K562 (cell line): ENCODE measurements around the gene FASN. TPM values are rescaled to one million over a fixed set of nuclear protein-coding genes. Genes with fewer than 3 reads are reported as not detected.

ENCODE experiments used
- ATF1 ChIP-seq, 2 experiments: fragments of 450-650 bp in 1 of 2; IDR thresholded peaks; 2 replicates each; pipeline ENCODE4 v1.6.1; 2016; ENCODE audit warnings: missing compliant biosample characterization in 1 of 2, missing genetic modification characterization in 1 of 2
- CXXC5 ChIP-seq: fragments of 250-450 bp; sonication (Bioruptor Pico); IDR thresholded peaks from 2 replicates; pipeline ENCODE4 v1.8.0; 2022; ENCODE audit warnings: inconsistent platforms, mild to moderate bottlenecking, moderate library complexity
- GABPB1 ChIP-seq: sonication (generic); formaldehyde crosslinking; IDR thresholded peaks from 2 replicates; pipeline ENCODE4 v1.8.0; 2022; ENCODE audit warnings: mild to moderate bottlenecking, missing genetic modification reagents
- HNRNPLL ChIP-seq: fragments of 200-400 bp; formaldehyde crosslinking; IDR thresholded peaks from 2 replicates; pipeline ENCODE4 v1.6.1; 2017; ENCODE audit warnings: low read length, low read depth, mild to moderate bottlenecking; ENCODE audit not compliant: poor library complexity, severe bottlenecking
- JUND ChIP-seq, 2 experiments: IDR thresholded peaks; 2 replicates in 1 of 2; 3 replicates in 1 of 2; pipeline ENCODE4 v1.6.1; 2011; ENCODE audit warnings: borderline replicate concordance in 2 of 2, low read depth in 2 of 2, low read length in 2 of 2, improper control_type of control experiment in 1 of 2, missing biosample characterization in 1 of 2, missing genetic modification characterization in 1 of 2, missing genetic modification reagents in 1 of 2
- KDM1A ChIP-seq, 2 experiments: fragments of 450-650 bp; IDR thresholded peaks; 2 replicates each; pipeline ENCODE4 v1.6.1; 2016; ENCODE audit warnings: mild to moderate bottlenecking in 2 of 2
- KHSRP ChIP-seq: fragments of 450-650 bp; IDR thresholded peaks from 2 replicates; pipeline ENCODE4 v1.6.1; 2017
- KLF13 ChIP-seq: fragments of 450-650 bp; IDR thresholded peaks from 2 replicates; pipeline ENCODE4 v1.6.1; 2016; ENCODE audit warnings: missing genetic modification characterization, low read depth, mild to moderate bottlenecking, missing compliant biosample characterization, moderate library complexity, borderline replicate concordance
- RBBP5 ChIP-seq: fragments of 200-600 bp; sonication (generic); IDR thresholded peaks from 2 replicates; pipeline ENCODE4 v1.6.1; 2012; ENCODE audit warnings: borderline replicate concordance, mild to moderate bottlenecking, low read length, control low read depth, inconsistent platforms; ENCODE audit not compliant: insufficient read depth, poor library complexity, severe bottlenecking
- TEAD4 ChIP-seq, 2 experiments: sonication (generic) in 1 of 2; formaldehyde crosslinking in 1 of 2; IDR thresholded peaks; 2 replicates each; pipeline versions ENCODE4 v1.6.1 to v1.8.0; 2012 to 2022; ENCODE audit warnings: borderline replicate concordance in 1 of 2, inconsistent platforms in 1 of 2, low read length in 1 of 2, mild to moderate bottlenecking in 1 of 2, missing genetic modification reagents in 1 of 2
- ZNF445 ChIP-seq: fragments of 250-450 bp; sonication (Bioruptor Pico); IDR thresholded peaks from 2 replicates; pipeline ENCODE4 v1.4.0; 2020; ENCODE audit warnings: low read depth, mild to moderate bottlenecking, moderate library complexity
- polyA plus RNA-seq, 8 experiments: library from polyadenylated mRNA; depleted of rRNA in 4 of 8; stranded (reverse) in 5 of 8; unstranded in 3 of 8; fragments of >200 nt; fragmentation: Nextera tagmentation in 2 of 8; fragmentation: Illumina TruSeq in 1 of 8; extraction: Ambion mirVana in 2 of 8; extraction: Trizol in 1 of 8; gene quantifications; 2 replicates each; pipeline versions ENCODE4 v1.2.1 to v1.2.3, GENCODE V29; 2011 to 2014; ENCODE audit warnings: inconsistent platforms in 1 of 8, missing spikeins in 1 of 8
- total RNA-seq, 7 experiments: library from RNA; depleted of rRNA in 6 of 7; stranded (reverse); fragments of >200 nt in 6 of 7; fragmentation: Illumina TruSeq in 2 of 7; extraction: Trizol in 2 of 7; gene quantifications; 2 replicates each; pipeline versions ENCODE4 v1.2.1 to v1.2.3, GENCODE V29; 2011 to 2021; ENCODE audit warnings: low replicate concordance in 1 of 7
- TF ChIP-seq, protein P1 (sequence below): sonication (generic); formaldehyde crosslinking; IDR thresholded peaks from 2 replicates; pipeline ENCODE4 v1.8.1; 2023; ENCODE audit warnings: mild to moderate bottlenecking, missing genetic modification reagents
- TF ChIP-seq, protein P2 (sequence below), 2 experiments: IDR thresholded peaks; 2 replicates each; pipeline ENCODE4 v1.6.1; 2012; ENCODE audit warnings: improper control_type of control experiment in 2 of 2, low read depth in 2 of 2, low read length in 2 of 2, borderline replicate concordance in 1 of 2
- TF ChIP-seq, protein P3 (sequence below): fragments of 450-650 bp; IDR thresholded peaks from 2 replicates; pipeline ENCODE4 v1.6.1; 2016; ENCODE audit warnings: antibody characterized with exemption

Gene FASN
- total and polyA plus RNA-seq, 9 of the 15 experiments (the other 6 are each of a cell fraction or from before 2014, with no cell fraction given), result 0.15 to 663 (median 49.9) TPM

DNA sequence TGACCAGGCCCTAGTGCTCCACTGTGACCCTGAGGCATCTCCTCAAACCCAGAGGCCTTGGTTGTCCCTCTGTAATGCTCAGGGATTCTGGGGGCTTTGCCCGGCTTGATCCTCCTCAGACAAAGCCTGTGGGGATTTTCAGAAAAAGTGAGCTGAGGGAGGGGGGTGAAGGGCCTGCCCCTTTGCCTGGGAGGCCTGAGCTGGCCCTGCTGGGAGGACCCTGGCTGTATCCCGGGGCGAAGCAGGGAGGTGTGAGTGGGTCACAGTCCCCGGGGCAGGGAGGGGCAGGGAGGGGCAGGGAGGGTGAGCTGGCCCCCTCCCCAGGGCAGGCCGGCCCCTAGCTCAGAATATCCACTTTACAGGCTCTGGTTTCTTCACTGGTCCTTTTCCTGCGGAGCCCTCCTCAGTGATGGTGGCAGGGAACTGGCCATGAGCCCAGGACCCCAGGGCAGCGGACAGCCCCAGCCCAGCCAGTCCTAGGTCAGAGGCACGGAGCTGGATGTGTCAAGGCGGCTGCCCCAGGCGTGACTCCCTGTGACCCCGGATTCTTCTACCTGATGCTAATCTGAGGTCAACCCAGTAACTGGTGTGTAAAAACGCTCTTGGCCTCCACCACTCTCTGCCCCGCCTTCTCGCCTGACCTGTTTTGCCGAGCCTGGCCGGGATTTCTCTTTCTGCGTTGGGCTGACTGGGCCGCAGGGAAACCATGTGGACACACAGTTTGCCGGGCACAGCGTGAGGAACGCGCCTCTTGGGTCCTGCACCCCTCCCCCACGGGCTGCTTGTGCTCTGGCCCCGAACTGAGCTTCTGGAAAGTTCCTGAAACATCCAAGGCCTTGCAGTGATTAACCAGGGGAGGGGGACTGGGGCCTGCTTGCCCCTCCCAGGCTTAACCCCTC is 5.8 kb upstream of the FASN start (continued):
- TF ChIP-seq, protein P1, sequence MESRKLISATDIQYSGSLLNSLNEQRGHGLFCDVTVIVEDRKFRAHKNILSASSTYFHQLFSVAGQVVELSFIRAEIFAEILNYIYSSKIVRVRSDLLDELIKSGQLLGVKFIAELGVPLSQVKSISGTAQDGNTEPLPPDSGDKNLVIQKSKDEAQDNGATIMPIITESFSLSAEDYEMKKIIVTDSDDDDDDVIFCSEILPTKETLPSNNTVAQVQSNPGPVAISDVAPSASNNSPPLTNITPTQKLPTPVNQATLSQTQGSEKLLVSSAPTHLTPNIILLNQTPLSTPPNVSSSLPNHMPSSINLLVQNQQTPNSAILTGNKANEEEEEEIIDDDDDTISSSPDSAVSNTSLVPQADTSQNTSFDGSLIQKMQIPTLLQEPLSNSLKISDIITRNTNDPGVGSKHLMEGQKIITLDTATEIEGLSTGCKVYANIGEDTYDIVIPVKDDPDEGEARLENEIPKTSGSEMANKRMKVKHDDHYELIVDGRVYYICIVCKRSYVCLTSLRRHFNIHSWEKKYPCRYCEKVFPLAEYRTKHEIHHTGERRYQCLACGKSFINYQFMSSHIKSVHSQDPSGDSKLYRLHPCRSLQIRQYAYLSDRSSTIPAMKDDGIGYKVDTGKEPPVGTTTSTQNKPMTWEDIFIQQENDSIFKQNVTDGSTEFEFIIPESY (CRISPR knock-in tag), result peak; percentile 36; the same call in 1 of the 2 replicates
- TF ChIP-seq RBBP5, result peak; percentile 20
- peak; percentile 51; the same call in 1 of the 2 replicates for TF ChIP-seq CXXC5 (CRISPR knock-in tag)
- TF ChIP-seq, protein P2, sequence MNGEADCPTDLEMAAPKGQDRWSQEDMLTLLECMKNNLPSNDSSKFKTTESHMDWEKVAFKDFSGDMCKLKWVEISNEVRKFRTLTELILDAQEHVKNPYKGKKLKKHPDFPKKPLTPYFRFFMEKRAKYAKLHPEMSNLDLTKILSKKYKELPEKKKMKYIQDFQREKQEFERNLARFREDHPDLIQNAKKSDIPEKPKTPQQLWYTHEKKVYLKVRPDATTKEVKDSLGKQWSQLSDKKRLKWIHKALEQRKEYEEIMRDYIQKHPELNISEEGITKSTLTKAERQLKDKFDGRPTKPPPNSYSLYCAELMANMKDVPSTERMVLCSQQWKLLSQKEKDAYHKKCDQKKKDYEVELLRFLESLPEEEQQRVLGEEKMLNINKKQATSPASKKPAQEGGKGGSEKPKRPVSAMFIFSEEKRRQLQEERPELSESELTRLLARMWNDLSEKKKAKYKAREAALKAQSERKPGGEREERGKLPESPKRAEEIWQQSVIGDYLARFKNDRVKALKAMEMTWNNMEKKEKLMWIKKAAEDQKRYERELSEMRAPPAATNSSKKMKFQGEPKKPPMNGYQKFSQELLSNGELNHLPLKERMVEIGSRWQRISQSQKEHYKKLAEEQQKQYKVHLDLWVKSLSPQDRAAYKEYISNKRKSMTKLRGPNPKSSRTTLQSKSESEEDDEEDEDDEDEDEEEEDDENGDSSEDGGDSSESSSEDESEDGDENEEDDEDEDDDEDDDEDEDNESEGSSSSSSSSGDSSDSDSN (IDR thresholded peaks at IDR 0.05; ENCODE audit: borderline replicate concordance in 1 of 2, low read depth in 2 of 2, low read length in 2 of 2), result no peak
- no peak for TF ChIP-seq KLF13 (tag)
- TF ChIP-seq ATF1 (CRISPR knock-in tag; IDR thresholded peaks at IDR 0.05), result no peak
- TF ChIP-seq ATF1 (tag; IDR thresholded peaks at IDR 0.05), result peak; percentile 28; the same call in 1 of the 2 replicates
- peak; percentile 20; the same call in 1 of the 2 replicates for TF ChIP-seq TEAD4 (IDR thresholded peaks at IDR 0.05; ENCODE audit: low read length)
- TF ChIP-seq TEAD4 (CRISPR knock-in tag; IDR thresholded peaks at IDR 0.05; ENCODE audit: borderline replicate concordance), result no peak
- TF ChIP-seq, protein P3, sequence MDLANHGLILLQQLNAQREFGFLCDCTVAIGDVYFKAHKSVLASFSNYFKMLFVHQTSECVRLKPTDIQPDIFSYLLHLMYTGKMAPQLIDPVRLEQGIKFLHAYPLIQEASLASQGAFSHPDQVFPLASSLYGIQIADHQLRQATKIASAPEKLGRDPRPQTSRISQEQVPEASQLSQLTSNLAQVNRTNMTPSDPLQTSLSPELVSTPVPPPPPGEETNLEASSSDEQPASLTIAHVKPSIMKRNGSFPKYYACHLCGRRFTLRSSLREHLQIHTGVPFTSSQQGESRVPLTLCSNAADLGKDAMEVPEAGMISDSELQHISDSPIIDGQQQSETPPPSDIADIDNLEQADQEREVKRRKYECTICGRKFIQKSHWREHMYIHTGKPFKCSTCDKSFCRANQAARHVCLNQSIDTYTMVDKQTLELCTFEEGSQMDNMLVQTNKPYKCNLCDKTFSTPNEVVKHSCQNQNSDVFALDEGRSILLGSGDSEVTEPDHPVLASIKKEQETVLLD, result 0 out of 2 replicates have a peak, but pooled peaks have one; percentile 26
- TF ChIP-seq HNRNPLL, result peak; percentile 18
- TF ChIP-seq JUND (IDR thresholded peaks at IDR 0.05; ENCODE audit: borderline replicate concordance, low read depth, low read length), result 0 out of 2 replicates have a peak, but pooled peaks have one; percentile 5
- TF ChIP-seq JUND (tag; IDR thresholded peaks at IDR 0.05; ENCODE audit: borderline replicate concordance, low read depth, low read length), result peak; percentile 17; the same call in 1 of the 3 replicates
- no peak for TF ChIP-seq KHSRP
- peak in 1 of 2 experiments; percentile 61; a peak in 1 of 4 replicates for TF ChIP-seq KDM1A (IDR thresholded peaks at IDR 0.05)
- TF ChIP-seq GABPB1 (CRISPR knock-in tag), result 0 out of 2 replicates have a peak, but pooled peaks have one; percentile 12
- TF ChIP-seq ZNF445 (CRISPR knock-in tag), result no peak
